ENCODE data around the gene SLC25A41. TPM values are rescaled to one million over a fixed set of nuclear protein-coding genes. Genes with fewer than 3 reads are reported as not detected.

Gene SLC25A41
- polyA plus RNA-seq, 3 donors, result not detected

- 95% methylated on average over 7 of the region's 14 CpGs for WGBS (ENCODE audit: insufficient coverage)
- DNase-seq, result no peak
- Histone ChIP-seq H3K27ac (ENCODE audit: low read depth in 1 of 2, low read length in 2 of 2) (no peak overlapping the region), H3K9ac (ENCODE audit: insufficient read depth, low read length, poor library complexity, severe bottlenecking) (no peak overlapping the region), H3K79me2 (ENCODE audit: insufficient read depth, low read length) (no peaks in the 10 kb centered on the region), H3K4me1 (ENCODE audit: control insufficient read depth in 1 of 2, insufficient read depth in 2 of 2, low read length in 2 of 2) (no peaks in the 10 kb centered on the region), H4K20me1 (ENCODE audit: insufficient read depth, low read length) (no peaks in the 10 kb centered on the region), H3K36me3 (replicated peaks in 1 of 2; ENCODE audit: control insufficient read depth in 1 of 2, insufficient read depth in 2 of 2, low read length in 2 of 2) (peaks cover 35 to 69% of the 10 kb centered on the region in 2 donors), H3K9me3 (replicated peaks in 1 of 2; ENCODE audit: control insufficient read depth in 1 of 2, insufficient read depth in 1 of 2, low read length in 2 of 2) (no peaks in the 10 kb centered on the region), H3K4me3 (replicated peaks in 1 of 3; ENCODE audit: low read depth in 2 of 3, low read length in 3 of 3) (no peak overlapping the region), H2AFZ (ENCODE audit: insufficient read depth, low read depth, low read length, poor library complexity, severe bottlenecking) (no peak overlapping the region), H3K4me2 (replicated peaks; ENCODE audit: extremely low read depth, low read length, poor library complexity, severe bottlenecking) (no peak overlapping the region), H3K27me3 (ENCODE audit: control insufficient read depth in 2 of 2, insufficient read depth in 2 of 2, low read length in 2 of 2) (no peaks in the 10 kb centered on the region)
- Mint-ChIP-seq H3K36me3 (peaks cover 49 to 71% of the 10 kb centered on the region in 2 donors), H3K4me1 (peaks cover 7% of the 10 kb centered on the region), H3K27ac (no peak overlapping the region), H3K9me3 (peaks cover 0 to under 1% (median 0%) of the 10 kb centered on the region in 7 donors), H3K27me3 (ENCODE audit: low read depth in 3 of 3) (peaks cover 0 to 8% (median 2%) of the 10 kb centered on the region in 3 donors), H3K4me3 (no peak overlapping the region)
- TF ChIP-seq CTCF (IDR thresholded peaks at IDR 0.05), result no peak
- intact Hi-C loops (cut with micrococcal nuclease), result no loop called here
These were observed 37.5 kb upstream of the SLC25A41 start for GRCh38 chr19:6471076-6471475.

DNA sequence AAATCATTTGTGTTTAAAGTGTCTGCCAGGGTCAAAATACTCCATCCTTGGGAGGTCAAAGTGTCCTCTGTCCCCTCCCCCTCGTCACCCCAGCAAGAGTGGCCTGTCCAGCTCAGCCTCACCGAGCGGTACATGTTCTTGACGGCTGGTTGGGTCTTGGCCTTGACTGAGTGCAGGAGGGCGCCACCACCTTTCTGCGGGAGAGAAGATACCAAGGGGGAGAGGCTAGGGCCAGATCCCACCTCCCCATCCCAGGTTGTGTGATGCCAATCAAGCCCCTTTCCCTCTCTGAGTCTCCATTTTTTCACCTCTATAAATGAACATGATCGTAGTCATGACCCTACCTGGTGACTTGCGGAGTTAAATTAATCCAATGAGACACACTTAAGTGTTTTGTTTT, 36.6 kb upstream of the SLC25A41 start:
- no peaks in the 10 kb centered on the region for H3K79me2 ChIP-seq (ENCODE audit: insufficient read depth, low read length)
- H3K36me3 ChIP-seq (replicated peaks in 1 of 2; ENCODE audit: control insufficient read depth in 1 of 2, insufficient read depth in 2 of 2, low read length in 2 of 2), result peaks cover 27 to 60% of the 10 kb centered on the region in 2 donors
- H4K20me1 ChIP-seq (ENCODE audit: insufficient read depth, low read length), result no peaks in the 10 kb centered on the region
- H3K4me1 ChIP-seq (ENCODE audit: control insufficient read depth in 1 of 2, insufficient read depth in 2 of 2, low read length in 2 of 2), result no peaks in the 10 kb centered on the region
- H3K9ac ChIP-seq (ENCODE audit: insufficient read depth, low read length, poor library complexity, severe bottlenecking), result no peak overlapping the region
- no peak overlapping the region for H3K4me3 ChIP-seq (replicated peaks in 1 of 3; ENCODE audit: low read depth in 2 of 3, low read length in 3 of 3)
- no peak overlapping the region for H3K4me2 ChIP-seq (replicated peaks; ENCODE audit: extremely low read depth, low read length, poor library complexity, severe bottlenecking)
- peaks cover 0 to 3% of the 10 kb centered on the region in 2 donors for H3K27me3 ChIP-seq (ENCODE audit: control insufficient read depth in 2 of 2, insufficient read depth in 2 of 2, low read length in 2 of 2)
- H3K27ac ChIP-seq (ENCODE audit: low read depth in 1 of 2, low read length in 2 of 2), result no peak overlapping the region
- Mint-ChIP-seq H3K27me3 (ENCODE audit: low read depth in 3 of 3) (peaks cover 3 to 11% (median 7%) of the 10 kb centered on the region in 3 donors), H3K36me3 (peaks cover 47 to 64% of the 10 kb centered on the region in 2 donors), H3K4me1 (peaks cover 7% of the 10 kb centered on the region), H3K4me3 (no peak overlapping the region), H3K9me3 (peaks cover 0 to 1% (median 0%) of the 10 kb centered on the region in 7 donors), H3K27ac (no peak overlapping the region)
- DNase-seq, result no peak
- H2AFZ ChIP-seq (ENCODE audit: insufficient read depth, low read depth, low read length, poor library complexity, severe bottlenecking), result no peak overlapping the region
- 93% methylated on average over 4 of the region's 8 CpGs for WGBS (ENCODE audit: insufficient coverage)
- intact Hi-C loops (cut with micrococcal nuclease), result no loop called here
- TF ChIP-seq CTCF (IDR thresholded peaks at IDR 0.05), result no peak
- H3K9me3 ChIP-seq (replicated peaks in 1 of 2; ENCODE audit: control insufficient read depth in 1 of 2, insufficient read depth in 1 of 2, low read length in 2 of 2), result no peaks in the 10 kb centered on the region

Data from CD14-positive monocyte (primary cell).